Body of pancreas (tissue), 4 donors: ENCODE data around the gene MRPL14. TPM values are rescaled to one million over a fixed set of nuclear protein-coding genes. Genes with fewer than 3 reads are reported as not detected.

ENCODE experiments used
- ATAC-seq: fragments of 150-250 bp; one replicate; pipeline ENCODE4 v1.9.1; 2016
- DNase-seq, 4 donors: peaks; one replicate each; pipeline ENCODE4 v3.0.0-alpha.2; 2019
- H3K27ac ChIP-seq, 4 donors: fragments of 200-600 bp; sonication (generic); 1 replicate in 3 of 4; 2 replicates in 1 of 4; pipeline versions ENCODE4 v1.5.1 to v1.6.1; 2016 to 2019; ENCODE audit warnings: mild to moderate bottlenecking in 1 of 4, mixed read lengths in 1 of 4, moderate library complexity in 1 of 4
- H3K27me3 ChIP-seq, 2 donors: fragments of 200-600 bp; sonication (generic); one replicate each; pipeline ENCODE4 v1.6.0; 2016; ENCODE audit warnings: mild to moderate bottlenecking in 1 of 2
- H3K36me3 ChIP-seq, 2 donors: fragments of 200-600 bp; sonication (generic); replicated peaks in 1 of 2; 2 replicates each; pipeline ENCODE4 v1.5.1; 2016; ENCODE audit warnings: low read depth in 2 of 2; ENCODE audit not compliant: insufficient read depth in 1 of 2
- H3K4me1 ChIP-seq: fragments of 200-600 bp; sonication (generic); one replicate; pipeline ENCODE4 v1.6.0; 2016
- H3K4me3 ChIP-seq, 2 donors: fragments of 200-600 bp; sonication (generic); 1 replicate in 1 of 2; 2 replicates in 1 of 2; pipeline ENCODE4 v1.5.1; 2016 to 2019
- H3K9me3 ChIP-seq, 3 donors: fragments of 200-600 bp; sonication (generic); 1 replicate in 2 of 3; 2 replicates in 1 of 3; pipeline ENCODE4 v1.5.1; 2016
- CTCF ChIP-seq, 7 experiments: fragments of 450-650 bp in 4 of 7; fragments of 200-600 bp in 3 of 7; sonication (generic) in 3 of 7; IDR thresholded peaks; one replicate each; pipeline ENCODE4 v1.5.1; 2016 to 2019; ENCODE audit warnings: antibody characterized with exemption in 7 of 7
- POLR2A ChIP-seq, 3 donors: fragments of 450-650 bp; IDR thresholded peaks; one replicate each; pipeline ENCODE4 v1.6.1; 2016; ENCODE audit warnings: antibody characterized with exemption in 3 of 3, mild to moderate bottlenecking in 2 of 3
- WGBS, 2 donors: methylation state at CpG; one replicate each; pipeline ENCODE4 v1.1.5; 2017; 5-methylcytosine and 5-hydroxymethylcytosine counted together
- intact Hi-C: fragments of 100-400 bp; cut with DNase I; formaldehyde crosslinking; loops from one replicate; pipeline ENCODE4 v1.15.1; 2023
- total RNA-seq, 2 donors: library from RNA; depleted of rRNA; stranded (reverse); fragments of >200 nt; gene quantifications; one replicate each; pipeline ENCODE4 v1.1.0, GENCODE V29; 2016

Gene MRPL14
- total RNA-seq, 2 donors from 2014 or later, result 14.8 to 20.8 TPM

GRCh38 chr6:44129841-44130322 is 2.6 kb upstream of the MRPL14 start:
- H3K4me1 ChIP-seq, result peaks cover 34% of the 10 kb centered on the region
- WGBS, 2 donors, result 26 to 30% methylated on average over 2 of the region's 2 CpGs
- intact Hi-C loops, result no loop called here
- no peaks in the 10 kb centered on the region for H3K9me3 ChIP-seq
- no peaks in the 10 kb centered on the region for H3K27me3 ChIP-seq
- DNase-seq (no peak), ATAC-seq (no peak)
- H3K36me3 ChIP-seq, result no peaks in the 10 kb centered on the region
- H3K4me3 ChIP-seq, result no peak overlapping the region
- no peak overlapping the region for H3K27ac ChIP-seq
- no peak for TF ChIP-seq CTCF (IDR thresholded peaks at IDR 0.05)
- TF ChIP-seq POLR2A (IDR thresholded peaks at IDR 0.05), result no peak

GRCh38 chr6:44128020-44128917 is 1.0 kb upstream of the MRPL14 start:
- Histone ChIP-seq H3K27ac (peak overlapping the region; percentile 28 to 97 (median 80)), H3K4me1 (peaks cover 51% of the 10 kb centered on the region), H3K9me3 (no peaks in the 10 kb centered on the region), H3K4me3 (peak overlapping the region; percentile 74 to 98), H3K36me3 (no peaks in the 10 kb centered on the region), H3K27me3 (no peaks in the 10 kb centered on the region)
- 2 to 3% methylated on average over 29 to 48 of the region's 49 CpGs for WGBS, 2 donors
- DNase-seq (peak; percentile 41 to 60 (median 54)), ATAC-seq (peak; percentile 44)
- intact Hi-C loops, result no loop called here
- TF ChIP-seq CTCF (IDR thresholded peaks at IDR 0.05), result peak in 4 of 7 experiments; percentile 28 to 36 (median 34)
- TF ChIP-seq POLR2A (IDR thresholded peaks at IDR 0.05), result no peak

- peak; percentile 34 for ATAC-seq
- WGBS, 2 donors, result 1 to 2% methylated on average over 9 to 27 of the region's 31 CpGs
- intact Hi-C loops, result no loop called here
- Histone ChIP-seq H3K27me3 (no peaks in the 10 kb centered on the region), H3K4me1 (peaks cover 60% of the 10 kb centered on the region), H3K36me3 (no peaks in the 10 kb centered on the region), H3K4me3 (peak overlapping the region; percentile 74 to 97), H3K9me3 (no peaks in the 10 kb centered on the region), H3K27ac (peak overlapping the region; percentile 89 to 97 (median 93))
- TF ChIP-seq POLR2A (IDR thresholded peaks at IDR 0.05), result peak in 2 of 3 donors; percentile 38 to 49
- no peak for TF ChIP-seq CTCF (IDR thresholded peaks at IDR 0.05)
- DNase-seq, result peak; percentile 48 to 54 (median 52)
Measured at GRCh38 chr6:44126320-44127149, 717 bp downstream of the MRPL14 start.

GRCh38 chr6:44123544-44123943 is 3.7 kb downstream of the MRPL14 start:
- DNase-seq, result no peak
- 90 to 92% methylated on average over 2 of the region's 2 CpGs for WGBS, 2 donors
- peaks cover 77% of the 10 kb centered on the region for H3K4me1 ChIP-seq
- ATAC-seq, result no peak
- intact Hi-C loops, result no loop called here
- H3K4me3 ChIP-seq, result no peak overlapping the region
- peaks cover 0 to 4% (median 0%) of the 10 kb centered on the region in 3 donors for H3K9me3 ChIP-seq
- TF ChIP-seq CTCF (IDR thresholded peaks at IDR 0.05), result no peak
- TF ChIP-seq POLR2A (IDR thresholded peaks at IDR 0.05), result no peak
- H3K27ac ChIP-seq, result peak overlapping the region in 1 of 4 donors; percentile 25
- no peaks in the 10 kb centered on the region for H3K36me3 ChIP-seq
- no peaks in the 10 kb centered on the region for H3K27me3 ChIP-seq
